Uterus (tissue), 4 donors: ENCODE results near the gene SLC25A39. TPM values are rescaled to one million over a fixed set of nuclear protein-coding genes. Genes with fewer than 3 reads are reported as not detected.

ENCODE experiments used
- DNase-seq, 2 donors: peaks; one replicate each; pipeline ENCODE4 v3.0.0-alpha.2; 2019 to 2020
- H3K27ac ChIP-seq, 2 donors: fragments of 200-600 bp; sonication (generic); 1 replicate in 1 of 2; 2 replicates in 1 of 2; pipeline ENCODE4 v1.5.1; 2016 to 2018
- H3K27me3 ChIP-seq, 2 donors: fragments of 200-600 bp; sonication (generic); one replicate each; pipeline ENCODE4 v1.5.1; 2018 to 2019; ENCODE audit warnings: control low read depth in 1 of 2
- H3K36me3 ChIP-seq, 2 donors: fragments of 200-600 bp; sonication (generic); one replicate each; pipeline ENCODE4 v1.5.1; 2019; ENCODE audit warnings: control low read depth in 1 of 2
- H3K4me1 ChIP-seq, 2 donors: fragments of 200-600 bp; sonication (generic); one replicate each; pipeline ENCODE4 v1.5.1; 2018 to 2019; ENCODE audit warnings: control low read depth in 1 of 2
- H3K4me3 ChIP-seq, 2 donors: fragments of 200-600 bp; sonication (generic); 1 replicate in 1 of 2; 2 replicates in 1 of 2; pipeline ENCODE4 v1.5.1; 2018 to 2019; ENCODE audit warnings: mild to moderate bottlenecking in 1 of 2
- H3K9me3 ChIP-seq, 2 donors: fragments of 200-600 bp; sonication (generic); one replicate each; pipeline ENCODE4 v1.5.1; 2019; ENCODE audit warnings: control low read depth in 1 of 2
- CTCF ChIP-seq, 4 experiments: fragments of 200-600 bp in 2 of 4; fragments of 450-650 bp in 2 of 4; sonication (generic) in 2 of 4; IDR thresholded peaks; one replicate each; pipeline ENCODE4 v1.5.1; 2016 to 2019; ENCODE audit warnings: antibody characterized with exemption in 4 of 4, mild to moderate bottlenecking in 2 of 4, moderate library complexity in 1 of 4
- POLR2A ChIP-seq, 2 donors: fragments of 450-650 bp; IDR thresholded peaks; one replicate each; pipeline ENCODE4 v1.6.1; 2016; ENCODE audit warnings: antibody characterized with exemption in 2 of 2, mild to moderate bottlenecking in 1 of 2, moderate library complexity in 1 of 2
- intact Hi-C: fragments of 100-400 bp; cut with DNase I; formaldehyde crosslinking; loops from one replicate; pipeline ENCODE4 v1.15.1; 2023; ENCODE audit warnings: low total_unique reads
- total RNA-seq, 4 donors: library from RNA; depleted of rRNA in 3 of 4; stranded (reverse); fragments of >200 nt in 3 of 4; gene quantifications; one replicate each; pipeline versions ENCODE4 v1.1.0 to v1.2.4, GENCODE V29; 2014 to 2023
- donor health status: DM: yes; HTN: yes; CAD: no.

SLC25A39 gene
- total RNA-seq, 4 donors from 2014 or later = 41.9 to 77.6 (median 50.7) TPM

GRCh38 chr17:44363613-44364159 lies 39.1 kb upstream of the SLC25A39 start, which contains the start of gene FAM171A2:
Gene FAM171A2, minus strand, starts transcription at chr17:44363853. Its CDS starts 139 bp downstream, at chr17:44363714.
- Histone ChIP-seq H3K27me3 (no peaks in the 10 kb centered on the region), H3K4me3 (peak within 1 kb of the TSS; percentile 39 to 56), H3K36me3 (no peaks in the 10 kb centered on the region), H3K9me3 (no peaks in the 10 kb centered on the region), H3K4me1 (peaks cover 4 to 7% of the 10 kb centered on the region in 2 donors), H3K27ac (peak within 1 kb of the TSS; percentile 58 to 63)
- peak in 1 of 2 donors; percentile 58 for TF ChIP-seq POLR2A (IDR thresholded peaks at IDR 0.05)
- TF ChIP-seq CTCF (IDR thresholded peaks at IDR 0.05) = peak; percentile 35 to 94 (median 79)
- peak in 1 of 2 donors; percentile 65 for DNase-seq
- intact Hi-C loops = no loop called here

- H3K27ac ChIP-seq = peak overlapping the region; percentile 58 to 63
- no peak for TF ChIP-seq CTCF (IDR thresholded peaks at IDR 0.05)
- no peaks in the 10 kb centered on the region for H3K36me3 ChIP-seq
- H3K4me3 ChIP-seq = peak overlapping the region; percentile 39 to 56
- DNase-seq = peak in 1 of 2 donors; percentile 33
- H3K4me1 ChIP-seq = peaks cover 4 to 7% of the 10 kb centered on the region in 2 donors
- no peaks in the 10 kb centered on the region for H3K27me3 ChIP-seq
- intact Hi-C loops = no loop called here
- no peaks in the 10 kb centered on the region for H3K9me3 ChIP-seq
Observed at GRCh38 chr17:44362949-44363612, 38.5 kb upstream of the SLC25A39 start.

GRCh38 chr17:44362459-44362948 lies 37.9 kb upstream of the SLC25A39 start:
- peaks cover 4 to 7% of the 10 kb centered on the region in 2 donors for H3K4me1 ChIP-seq
- TF ChIP-seq CTCF (IDR thresholded peaks at IDR 0.05) (no peak), POLR2A (IDR thresholded peaks at IDR 0.05) (no peak)
- peak in 1 of 2 donors; percentile 22 for DNase-seq
- H3K9me3 ChIP-seq = no peaks in the 10 kb centered on the region
- no peaks in the 10 kb centered on the region for H3K27me3 ChIP-seq
- no peaks in the 10 kb centered on the region for H3K36me3 ChIP-seq
- peak overlapping the region in 1 of 2 donors; percentile 56 for H3K4me3 ChIP-seq
- intact Hi-C loops = no loop called here
- H3K27ac ChIP-seq = peak overlapping the region; percentile 58 to 63

- Histone ChIP-seq H3K9me3 (no peaks in the 10 kb centered on the region), H3K4me3 (no peak overlapping the region), H3K27ac (no peak overlapping the region), H3K36me3 (no peaks in the 10 kb centered on the region), H3K4me1 (peaks cover 4 to 7% of the 10 kb centered on the region in 2 donors), H3K27me3 (no peaks in the 10 kb centered on the region)
- no peak for TF ChIP-seq CTCF (IDR thresholded peaks at IDR 0.05)
- no peak for TF ChIP-seq POLR2A (IDR thresholded peaks at IDR 0.05)
- intact Hi-C loops = no loop called here
- DNase-seq = peak in 1 of 2 donors; percentile 22
Observed at GRCh38 chr17:44361292-44362260, 37.0 kb upstream of the SLC25A39 start.
